Mesenteric fat pad (tissue), 1 donor: ENCODE measurements around the gene CDR2L. TPM values are rescaled to one million over a fixed set of nuclear protein-coding genes. Genes with fewer than 3 reads are reported as not detected.
"Not testable (repeated sequence)": the region's sequence is repeated elsewhere in the genome, so short reads cannot be mapped to it uniquely, and the experiment has no call there.

Source experiments
- DNase-seq: peaks from one replicate; pipeline ENCODE4 v3.0.0-alpha.2; 2020; ENCODE audit warnings: low spot score
- total RNA-seq: library from RNA; stranded (reverse); fragmentation: NEBNext Ultra II Directional; extraction: Animal tissue kit (Norgen Biotek cat#: 25700); gene quantifications from one replicate; pipeline ENCODE4 v1.2.1, GENCODE V29; 2021
- donor health status: DM: yes; HTN: yes; CAD: no.

Gene CDR2L
- total RNA-seq, 1 donor from 2014 or later = 29.9 TPM

DNA sequence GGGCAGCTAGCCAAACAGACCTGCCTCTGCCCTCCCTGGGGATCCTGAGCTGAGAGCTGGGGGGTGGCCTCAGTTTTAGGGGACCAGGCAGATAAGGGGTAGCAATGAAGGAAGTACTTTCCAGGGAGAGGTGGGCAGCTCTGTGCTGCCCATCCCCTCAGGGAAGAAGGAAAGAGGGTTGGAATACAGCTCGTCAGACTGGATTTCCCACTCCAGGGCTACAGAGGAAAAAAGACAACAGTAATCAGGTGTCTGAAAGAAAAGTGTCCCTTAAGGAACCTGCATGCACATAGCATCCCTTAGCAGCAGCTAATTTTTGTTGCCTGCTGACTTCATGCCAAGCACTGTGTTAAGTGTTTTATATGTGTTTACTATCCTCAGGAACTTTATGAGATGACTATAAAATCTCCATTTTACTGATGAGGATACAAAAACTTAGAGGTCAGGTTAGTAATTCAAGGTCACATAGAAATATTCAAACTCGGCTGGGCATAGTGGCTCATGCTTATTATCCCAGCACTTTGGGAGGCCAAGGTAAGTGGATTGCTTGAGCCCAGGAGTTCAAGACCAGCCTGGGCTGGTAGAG lies 21.8 kb downstream of the CDR2L start:
- no peak for DNase-seq

DNA sequence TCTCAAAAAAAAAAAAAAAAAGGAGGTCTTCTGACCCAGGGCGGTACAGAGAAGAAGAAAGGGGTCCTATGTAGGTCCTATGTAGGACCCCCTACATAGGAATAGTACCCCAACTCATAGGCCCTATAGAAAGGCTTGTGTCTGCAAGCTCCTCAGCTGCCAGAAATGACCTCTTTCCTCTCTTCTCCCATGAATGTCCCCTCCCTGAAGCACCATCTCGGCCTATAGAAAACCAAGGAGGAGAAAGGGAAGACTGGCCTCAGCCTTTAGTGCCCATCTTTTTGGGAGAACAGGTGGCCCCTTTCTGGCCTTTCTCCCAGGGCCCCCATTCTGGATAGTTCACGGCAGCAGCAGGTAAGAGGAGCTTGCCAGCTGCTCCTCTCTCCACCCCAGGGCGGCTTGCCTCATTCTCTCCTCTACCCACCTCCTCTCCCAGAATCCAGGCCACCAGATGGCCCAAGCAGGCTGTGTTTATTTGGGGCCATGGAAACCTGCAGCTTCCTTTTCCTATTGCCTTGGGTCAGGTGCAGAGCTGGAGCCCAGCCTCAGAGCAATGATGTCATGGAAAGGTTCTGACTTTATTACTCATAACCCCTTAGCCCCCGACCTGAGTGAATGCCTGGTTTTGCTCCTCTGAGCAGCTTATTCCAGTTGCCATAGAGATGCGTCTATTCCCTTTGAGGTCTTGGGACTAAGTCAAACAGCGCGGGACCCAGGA lies 23.4 kb downstream of the CDR2L start:
- no peak for DNase-seq

DNA sequence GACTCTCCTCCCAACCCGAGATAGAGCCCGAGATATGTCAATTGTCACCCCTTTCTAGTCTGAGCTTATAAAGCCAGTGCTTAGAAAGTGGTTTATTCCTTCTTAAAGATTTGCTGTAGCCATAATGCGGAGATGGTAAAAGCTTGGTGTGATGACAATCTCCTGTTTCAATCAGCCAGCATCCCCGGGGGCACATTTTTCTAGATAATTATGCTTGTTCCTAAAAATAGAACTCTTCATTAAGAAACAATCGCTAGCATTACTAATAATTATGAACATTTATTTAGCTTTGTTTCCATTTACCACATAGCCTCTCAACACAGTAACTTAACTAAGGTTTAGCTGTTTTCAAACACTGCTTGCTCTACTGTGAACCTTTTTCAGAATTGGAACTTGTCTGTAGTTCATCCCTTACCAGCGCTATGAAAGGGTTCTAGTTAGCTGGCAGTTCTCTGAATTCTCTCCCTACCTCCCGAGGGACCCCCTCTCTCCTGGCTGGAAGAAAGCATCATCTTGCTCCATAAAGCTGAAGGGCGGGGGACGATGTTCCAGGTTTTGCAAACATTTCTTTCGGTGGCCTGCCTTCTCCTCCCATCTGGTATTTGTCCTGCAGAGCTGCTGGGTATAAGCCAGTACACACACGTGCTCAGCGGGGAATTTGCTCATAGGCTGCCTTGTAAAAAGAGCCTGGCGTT lies 24.1 kb downstream of the CDR2L start:
- no peak for DNase-seq

DNA sequence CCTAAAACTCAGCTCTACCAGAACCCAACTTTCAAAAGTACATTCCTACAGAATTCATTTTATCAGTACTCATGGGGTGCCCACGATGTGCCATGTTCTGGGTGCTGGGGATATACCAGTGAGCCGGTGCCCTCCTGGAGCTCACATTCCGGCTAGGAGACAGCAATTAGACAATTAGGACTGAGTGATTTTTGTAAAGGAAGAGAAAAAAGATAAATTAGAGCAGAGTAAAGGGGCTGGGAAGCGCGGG lies 24.6 kb downstream of the CDR2L start:
- no peak for DNase-seq

DNA sequence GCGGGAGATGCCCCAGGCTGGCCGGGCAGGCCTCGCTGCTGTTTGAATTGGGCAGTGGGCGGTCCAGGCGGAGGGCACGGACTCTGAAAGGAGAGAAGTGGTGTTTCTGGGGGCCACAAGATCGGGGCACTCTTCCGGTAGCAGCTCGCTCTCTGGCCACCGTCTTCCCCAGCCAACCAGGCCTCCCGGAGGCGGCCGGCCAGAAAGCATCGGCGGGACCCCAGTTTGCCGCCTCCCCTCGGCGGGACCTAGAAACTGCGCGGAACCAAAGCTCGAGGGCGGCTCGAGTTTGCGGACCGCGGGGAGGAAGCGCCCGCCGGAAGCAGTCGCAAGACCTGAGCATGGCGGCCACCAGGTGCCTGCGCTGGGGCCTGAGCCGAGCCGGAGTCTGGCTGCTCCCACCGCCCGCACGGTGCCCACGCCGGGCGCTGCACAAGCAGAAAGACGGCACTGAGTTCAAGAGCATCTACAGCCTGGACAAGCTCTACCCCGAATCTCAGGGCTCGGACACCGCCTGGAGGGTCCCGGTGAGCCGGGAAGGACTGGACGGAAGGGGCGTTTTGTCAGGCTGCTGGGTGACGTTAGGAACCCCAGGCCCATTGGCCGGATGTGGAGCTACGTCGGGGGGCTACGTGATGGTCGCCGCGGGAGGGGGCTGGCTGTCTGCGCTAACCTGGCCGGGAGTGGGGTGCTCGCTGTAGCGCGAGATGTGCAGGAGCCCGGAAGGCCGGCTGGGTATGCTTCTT lies 25.1 kb downstream of the CDR2L start, which contains the start of gene MRPL58:
Gene MRPL58, plus strand, starts transcription at position 325 of the 746 bp plus-strand sequence. Its CDS starts 17 bp downstream, at position 342.
- DNase-seq = peak; percentile 94

DNA sequence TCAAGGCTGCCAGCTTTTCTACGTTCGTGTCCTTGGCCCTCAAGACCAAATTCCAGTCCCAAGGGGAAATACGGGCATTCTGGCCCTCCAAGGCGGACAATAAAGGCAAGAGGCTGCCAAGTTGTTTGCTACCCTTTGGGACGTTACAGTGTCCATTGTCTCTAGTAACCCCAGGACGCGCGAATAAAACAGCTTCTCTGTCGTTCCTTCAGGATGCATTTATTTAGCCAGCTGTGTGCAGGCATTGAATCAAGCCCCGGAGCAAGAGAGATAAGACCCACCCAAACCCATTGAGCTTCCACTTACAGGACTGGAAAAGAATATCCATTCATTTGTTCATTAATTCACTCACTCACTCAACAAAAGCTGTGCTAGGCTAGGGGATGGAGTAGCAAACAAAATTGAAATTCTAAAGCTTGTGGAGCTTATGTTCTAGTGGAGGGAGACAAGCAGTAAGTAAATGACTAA lies 25.7 kb downstream of the CDR2L start:
- no peak for DNase-seq

DNA sequence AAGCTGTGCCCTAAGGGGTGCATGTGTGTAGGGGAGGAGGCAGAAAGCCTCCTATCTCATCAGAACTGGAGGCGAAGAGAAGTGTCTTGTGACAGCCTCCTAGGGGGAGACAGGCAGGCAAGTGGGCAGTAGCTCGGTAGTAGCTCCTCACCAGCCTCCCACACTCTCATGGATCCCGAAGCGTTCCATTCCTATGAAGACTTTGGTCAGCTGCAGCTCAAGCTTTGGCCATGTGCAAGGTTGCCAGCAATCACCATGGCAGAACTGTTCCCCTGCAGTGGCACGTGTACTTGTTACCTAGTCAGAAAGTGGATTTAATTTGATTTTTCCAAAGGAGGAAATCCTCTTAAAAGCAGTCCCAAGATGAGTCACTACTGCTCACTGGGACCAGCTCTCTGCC lies 31.7 kb downstream of the CDR2L start:
- DNase-seq = no peak

DNA sequence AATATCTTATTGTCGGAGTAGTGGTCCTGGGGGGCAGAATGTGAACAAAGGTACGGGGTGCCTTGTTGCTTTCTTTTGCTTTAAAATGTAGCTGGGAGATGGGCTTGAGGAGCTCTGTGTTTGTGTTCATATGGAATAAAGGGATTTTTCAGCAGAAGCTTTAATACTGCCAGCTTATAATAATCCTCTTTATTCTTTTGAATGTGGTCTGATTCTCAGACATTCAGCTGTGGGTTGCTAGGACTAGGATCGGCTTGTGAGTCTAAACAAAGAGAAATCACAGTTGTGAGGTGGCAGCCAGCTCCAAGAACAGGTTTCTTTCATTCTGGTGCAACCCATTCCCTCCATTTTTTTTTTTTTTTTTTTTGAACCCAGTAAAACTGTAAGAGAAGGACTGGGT lies 32.3 kb downstream of the CDR2L start:
- no peak for DNase-seq

DNA sequence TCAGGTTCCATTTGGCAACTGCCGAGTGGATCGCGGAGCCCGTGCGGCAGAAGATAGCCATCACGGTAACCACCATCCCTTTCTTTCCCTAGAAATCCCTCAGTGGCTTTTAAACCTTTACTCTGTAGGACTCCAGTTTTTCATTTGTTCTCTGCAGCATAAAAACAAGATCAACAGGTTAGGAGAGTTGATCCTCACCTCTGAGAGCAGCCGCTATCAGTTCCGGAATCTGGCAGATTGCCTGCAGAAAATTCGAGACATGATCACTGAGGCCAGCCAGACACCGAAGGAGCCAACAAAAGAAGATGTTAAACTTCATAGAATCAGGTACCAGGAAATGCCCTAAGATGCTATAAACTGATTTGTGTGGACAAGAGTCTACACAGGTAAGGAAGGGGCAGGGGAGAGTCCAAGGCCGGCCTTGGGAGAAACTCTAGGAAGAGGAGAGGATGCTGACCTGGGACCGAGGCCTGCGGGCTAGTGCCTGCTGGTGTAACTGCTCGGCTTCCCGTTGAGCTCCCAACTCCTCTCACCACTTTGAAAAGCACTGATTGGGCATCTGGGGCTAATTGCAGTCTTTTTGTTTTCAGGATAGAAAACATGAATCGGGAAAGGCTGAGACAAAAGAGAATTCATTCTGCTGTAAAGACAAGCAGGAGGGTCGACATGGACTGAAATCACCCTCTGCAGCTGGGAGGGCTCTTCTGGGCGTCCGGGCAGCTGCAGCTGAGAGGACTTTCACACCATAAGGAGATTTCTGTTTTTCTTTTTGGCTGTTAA lies 33.1 kb downstream of the CDR2L start:
- DNase-seq = no peak

DNA sequence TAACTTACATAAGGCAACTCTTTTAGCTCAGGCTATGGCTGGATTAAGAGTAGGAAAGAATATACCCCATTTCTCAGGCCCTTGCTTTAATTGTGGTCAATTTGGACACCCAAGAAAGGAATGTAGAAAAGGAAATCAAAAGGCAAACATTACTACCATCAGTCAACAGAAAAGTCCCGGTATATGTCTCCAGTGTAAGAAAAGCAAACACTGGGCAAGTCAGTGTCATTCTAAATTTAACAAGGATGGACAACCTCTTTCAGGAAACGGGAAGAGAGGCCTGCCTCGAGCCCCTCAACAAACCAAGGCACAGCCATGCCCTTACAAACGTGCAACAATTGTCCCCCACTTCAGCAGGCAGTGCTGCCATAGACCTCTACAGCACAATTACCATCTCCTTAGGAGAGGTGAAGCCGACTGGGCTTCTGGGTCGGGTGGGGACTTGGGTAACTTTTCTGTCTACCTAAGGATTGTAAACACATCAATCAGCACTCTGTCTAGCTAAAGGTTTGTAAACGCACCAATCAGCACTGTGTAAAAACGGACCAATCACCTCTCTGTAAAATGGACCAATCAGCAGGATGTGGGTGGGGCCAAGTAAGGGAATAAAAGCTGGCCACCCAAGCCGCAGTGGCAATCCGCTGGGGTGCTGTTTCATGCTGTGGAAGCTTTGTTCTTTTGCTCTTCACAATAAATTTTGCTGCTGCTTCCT lies 37.4 kb downstream of the CDR2L start:
- DNase-seq = no peak

DNA sequence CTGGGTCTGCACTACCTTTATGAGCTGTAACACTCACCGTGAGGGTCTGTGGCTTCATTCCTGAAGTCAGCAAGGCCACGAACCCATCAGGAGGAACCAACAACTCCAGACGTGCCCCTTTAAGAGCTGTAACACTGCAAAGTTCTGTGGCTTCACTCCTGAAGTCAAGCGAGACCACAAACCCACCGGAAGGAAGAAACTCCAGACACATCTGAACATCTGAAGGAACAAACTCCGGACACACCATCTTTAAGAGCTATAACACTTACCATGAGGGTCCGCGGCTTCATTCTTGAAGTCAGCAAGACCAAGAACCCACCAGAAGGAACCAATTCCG lies 37.9 kb downstream of the CDR2L start:
- not testable (repeated sequence) for DNase-seq

DNA sequence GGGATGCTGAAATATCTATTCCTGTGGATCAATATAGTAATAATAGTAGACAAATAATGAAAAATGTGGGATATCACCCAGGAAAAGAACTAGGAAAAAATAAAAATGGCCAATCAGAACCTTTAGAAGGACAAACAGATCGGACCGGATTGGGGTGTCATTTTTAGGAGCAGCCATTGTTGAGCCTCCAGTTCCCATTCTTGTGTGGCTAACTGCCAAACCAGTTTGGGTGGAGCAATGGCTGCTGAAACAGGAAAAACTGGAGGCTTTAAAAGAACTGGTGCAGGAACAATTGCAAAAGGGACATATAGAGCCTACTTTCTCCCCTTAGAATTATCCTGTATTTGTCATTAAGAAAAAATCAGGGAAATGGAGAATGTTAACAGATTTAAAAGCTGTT lies 39.2 kb downstream of the CDR2L start:
- DNase-seq = not testable (repeated sequence)

DNA sequence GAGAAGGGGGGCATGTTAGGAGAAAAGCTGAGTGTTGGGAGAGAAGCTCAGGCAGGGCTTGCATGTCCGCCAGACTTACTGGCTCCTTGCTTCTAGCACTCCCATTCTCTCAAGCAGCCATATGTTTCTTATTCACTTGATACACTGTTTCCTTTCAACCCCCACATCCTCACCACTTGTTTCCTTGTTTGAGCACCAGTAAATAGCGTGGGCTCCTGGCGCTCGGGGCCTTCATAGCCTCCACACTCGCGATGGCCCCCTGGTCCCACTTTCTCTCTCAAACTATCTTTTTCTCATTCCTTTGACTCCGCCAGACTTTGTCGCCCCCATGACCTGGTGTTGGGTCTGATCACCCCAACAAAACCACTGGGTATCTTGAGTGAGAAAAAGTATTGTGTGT lies 42.7 kb downstream of the CDR2L start:
- no peak for DNase-seq

DNA sequence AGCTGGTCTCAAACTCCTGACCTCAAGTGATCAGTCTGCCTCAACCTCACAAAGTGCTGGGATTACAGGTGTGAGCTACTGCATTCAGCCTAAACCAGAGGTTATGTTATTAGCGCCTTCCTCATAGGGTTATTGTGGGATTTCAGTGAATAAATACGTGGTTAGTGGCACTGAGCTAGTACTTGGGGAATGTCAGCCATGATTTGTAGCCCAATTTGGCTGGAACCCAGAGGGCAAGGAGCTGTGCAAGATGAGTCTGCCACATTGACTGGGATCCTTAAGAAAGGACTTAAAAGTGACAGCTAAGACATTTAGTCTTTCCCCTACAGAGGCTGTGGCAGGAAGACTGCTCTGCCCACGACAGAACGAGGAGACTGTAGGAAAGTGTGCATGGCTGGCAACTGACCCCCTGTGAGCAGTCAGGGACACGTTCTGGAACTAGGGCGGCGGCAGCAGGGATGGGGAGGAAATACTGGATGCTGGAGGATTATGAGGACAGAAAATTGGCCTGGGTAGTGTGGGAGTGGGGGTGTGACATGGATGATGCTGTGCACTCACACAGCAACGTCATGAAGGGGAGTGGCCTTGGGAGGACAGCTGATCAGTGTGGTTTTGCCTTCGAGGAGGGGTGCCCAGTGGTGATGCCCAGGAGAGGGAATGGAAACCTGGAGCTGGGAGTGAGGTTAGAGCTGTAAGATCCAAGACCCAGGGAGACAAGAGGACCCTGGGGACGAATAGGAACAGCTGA lies 44.7 kb downstream of the CDR2L start:
- DNase-seq = peak; percentile 87

DNA sequence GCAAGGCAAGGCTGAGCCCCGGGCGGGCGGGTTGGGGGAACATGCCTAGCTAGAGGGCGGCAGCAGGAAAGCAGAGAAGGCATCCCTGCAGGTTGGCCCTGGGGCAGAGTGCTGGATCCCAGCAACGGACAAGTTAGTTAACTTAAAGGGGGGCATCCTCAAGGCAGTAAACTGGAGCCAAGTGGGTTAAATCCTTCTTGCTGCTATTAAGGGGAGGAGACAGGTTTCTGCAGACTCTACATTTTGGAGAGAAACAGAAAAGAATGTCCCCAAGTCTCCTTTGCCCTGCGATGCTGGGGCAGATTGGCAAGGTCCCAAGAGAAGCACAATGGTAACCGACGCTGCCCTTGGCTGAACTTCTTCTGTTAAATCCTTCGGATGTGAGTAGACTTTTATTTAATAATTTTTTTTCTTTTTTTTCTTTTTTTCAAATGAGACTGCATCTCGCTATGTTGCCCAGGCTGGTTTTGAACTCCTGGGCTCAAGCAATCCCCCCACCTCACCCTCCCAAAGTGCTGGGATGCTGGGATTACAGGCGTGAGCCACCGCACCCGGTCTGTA lies 45.4 kb downstream of the CDR2L start:
- DNase-seq = peak; percentile 74

DNA sequence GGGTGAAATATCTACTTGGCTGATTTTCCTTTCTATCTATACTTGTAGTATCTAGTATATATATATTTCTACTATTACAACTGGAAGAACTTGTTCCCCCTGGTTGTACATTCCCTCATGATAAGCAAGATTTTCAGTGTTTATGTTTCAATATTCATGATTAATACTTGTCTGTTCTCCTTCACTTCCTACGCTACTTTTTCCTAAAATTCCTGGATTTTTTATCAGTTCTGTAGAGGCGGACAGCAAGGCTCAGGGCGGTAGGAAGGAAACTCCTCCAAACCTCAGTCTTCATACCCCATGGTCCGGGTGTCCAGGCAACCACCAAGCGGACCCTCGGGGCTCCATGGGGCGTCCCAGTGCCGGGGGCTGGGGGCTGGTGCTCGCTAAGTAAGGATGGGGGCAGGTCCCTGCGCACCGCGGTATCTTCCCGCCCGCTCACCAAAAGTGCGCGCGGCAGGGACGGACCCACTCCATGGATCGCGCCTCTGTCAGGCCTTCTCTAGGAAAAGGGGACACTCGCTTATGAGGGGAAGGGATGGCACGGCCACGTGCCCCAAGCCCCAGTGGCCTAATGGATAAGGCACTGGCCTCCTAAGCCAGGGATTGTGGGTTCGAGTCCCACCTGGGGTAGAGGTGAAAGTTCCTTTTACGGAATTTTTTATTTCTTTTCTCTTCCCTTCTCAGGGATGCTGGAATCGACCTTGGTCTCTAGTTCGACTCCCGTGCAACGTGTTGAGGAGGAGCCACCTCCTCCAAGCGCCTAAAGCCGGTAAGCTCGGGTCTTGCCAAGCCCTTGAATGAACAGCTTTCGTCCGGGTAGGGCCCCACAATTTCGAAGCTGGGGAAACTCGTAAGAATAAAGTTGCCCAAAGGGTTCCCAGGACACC lies 46.2 kb downstream of the CDR2L start:
- peak; percentile 95 for DNase-seq

DNA sequence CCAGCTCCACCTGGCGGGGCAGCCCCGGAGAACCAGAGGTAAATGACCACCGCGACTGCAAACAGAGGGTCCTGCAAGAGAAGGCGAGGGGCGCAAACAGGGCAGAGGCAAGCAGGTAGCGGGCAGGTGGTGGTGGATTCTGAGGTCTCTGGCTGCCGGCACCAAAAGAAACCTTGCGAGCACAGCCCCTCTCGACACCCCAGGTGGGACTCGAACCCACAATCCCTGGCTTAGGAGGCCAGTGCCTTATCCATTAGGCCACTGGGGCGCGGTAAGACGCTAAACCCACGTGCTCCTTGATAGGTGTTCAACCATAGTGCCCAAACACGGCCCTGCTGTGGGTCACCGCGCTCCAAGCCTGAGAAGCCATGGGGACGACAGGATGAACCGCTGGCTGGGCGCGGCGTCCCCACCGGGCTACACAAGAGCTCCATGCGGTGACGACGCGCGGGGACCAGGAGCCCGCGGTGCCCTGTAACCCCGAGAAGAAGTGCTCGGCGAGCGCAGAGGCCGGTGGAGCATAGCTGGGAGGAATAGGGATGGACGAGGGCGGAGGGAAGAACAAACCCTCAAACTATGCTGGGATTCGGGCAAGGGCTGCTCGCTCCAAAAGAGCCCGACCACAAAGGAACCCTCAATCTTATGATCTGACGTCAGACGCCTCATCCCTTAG lies 46.9 kb downstream of the CDR2L start:
- DNase-seq = peak; percentile 93
